Lower leg skin (tissue), 3 donors: ENCODE data around the gene NF1.

Experiments
- CTCF ChIP-seq, 3 donors: fragments of 450-650 bp; IDR thresholded peaks; one replicate each; pipeline ENCODE4 v1.5.1; 2016; ENCODE audit warnings: antibody characterized with exemption in 3 of 3, mild to moderate bottlenecking in 3 of 3, moderate library complexity in 2 of 3
- POLR2A ChIP-seq, 2 donors: fragments of 450-650 bp; IDR thresholded peaks; one replicate each; pipeline ENCODE4 v1.6.1; 2016 to 2017; ENCODE audit warnings: antibody characterized with exemption in 2 of 2, mild to moderate bottlenecking in 1 of 2, moderate library complexity in 1 of 2

GRCh38 chr17:31390748-31391495, 296.1 kb downstream of the NF1 start:
- no peak for TF ChIP-seq CTCF (IDR thresholded peaks at IDR 0.05)
- TF ChIP-seq POLR2A (IDR thresholded peaks at IDR 0.05): no peak
